ENCODE measurements around the gene PDE11A.
"Not testable (repeated sequence)": the region's sequence is repeated elsewhere in the genome, so short reads cannot be mapped to it uniquely, and the experiment has no call there.

The PDE11A gene

DNA sequence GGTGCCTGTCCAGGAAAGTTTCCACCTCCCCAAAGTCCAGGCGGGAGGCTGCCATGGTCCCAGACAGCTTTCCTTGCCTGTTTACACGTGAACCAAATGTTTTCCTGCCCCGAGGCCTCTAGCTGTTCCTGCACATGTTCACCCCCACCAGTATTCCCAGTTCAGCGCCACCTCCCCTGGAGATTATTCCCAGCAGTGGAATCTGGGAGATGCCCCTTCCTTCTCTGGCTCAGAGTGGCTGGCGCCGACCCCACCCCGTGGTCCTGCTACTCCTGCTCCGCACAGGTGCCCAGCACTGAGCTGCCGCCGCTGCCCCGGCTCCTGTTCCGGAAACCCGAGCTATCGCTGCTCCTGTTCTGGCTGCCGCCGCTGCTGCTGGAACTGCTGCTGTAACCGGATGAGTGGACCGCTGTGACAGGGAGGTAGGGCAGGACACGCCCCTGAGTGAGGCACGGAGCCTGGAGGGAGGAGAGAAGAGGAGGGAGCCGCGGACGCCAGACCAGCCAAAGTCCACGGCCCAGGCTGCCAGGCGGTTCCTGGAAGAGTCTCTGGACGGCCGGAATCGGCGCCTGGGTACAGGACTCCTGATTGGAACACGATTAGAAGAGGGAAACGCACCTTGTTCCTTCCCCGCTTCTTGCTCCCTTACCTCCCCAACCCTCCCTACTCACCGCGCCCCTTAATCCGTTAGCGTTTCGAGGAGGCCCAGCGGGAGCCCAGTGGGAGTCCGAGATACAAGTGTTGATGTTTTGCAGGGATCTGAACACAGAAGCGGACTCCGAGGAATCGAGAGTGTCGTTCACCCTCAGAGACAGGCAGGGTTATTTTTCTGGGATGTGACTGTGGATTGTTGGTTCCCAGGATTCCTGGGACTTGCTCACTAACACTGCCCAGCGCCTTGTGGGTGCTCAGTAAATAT, at the start of gene PDE11A:
PDE11A (minus strand) TSS at position 395 of the 919 bp plus-strand sequence; CDS start at position 55, 340 bp downstream.
- DNase-seq (ENCODE audit: low read depth), result no peak

DNA sequence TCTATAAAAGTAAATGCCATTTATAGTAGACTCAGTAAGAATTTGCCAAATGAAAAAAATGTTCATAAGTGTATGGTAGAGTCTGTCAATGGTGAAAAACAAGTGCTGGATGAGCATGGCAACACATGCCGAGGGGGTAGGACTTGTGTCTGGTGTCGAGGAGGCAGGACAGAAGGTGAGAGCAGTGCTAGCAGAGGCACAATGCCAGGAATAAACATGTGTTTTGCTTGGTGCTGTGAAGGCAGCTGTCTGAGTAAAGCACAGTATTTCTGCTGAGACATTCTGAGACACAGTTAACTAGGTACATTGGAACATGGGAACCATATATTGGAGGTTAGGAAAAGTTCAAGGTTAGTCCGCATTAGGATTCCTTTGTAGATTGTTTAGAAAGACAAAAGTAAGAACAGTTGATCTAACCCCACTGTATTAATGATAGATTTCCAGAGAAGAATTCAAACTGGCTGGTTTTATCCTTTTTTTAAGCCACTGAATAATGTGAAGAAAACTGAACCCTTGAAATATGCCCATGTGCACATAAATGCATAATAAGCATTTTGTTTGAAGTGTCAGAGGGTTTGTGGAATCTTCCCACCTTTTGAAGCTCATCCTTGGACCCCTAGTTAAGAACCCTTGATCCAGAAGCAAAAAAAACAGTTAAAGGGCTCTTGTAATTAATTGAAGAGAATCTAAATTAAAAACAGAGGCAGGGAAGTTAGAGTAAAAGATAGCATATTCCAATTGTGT, 46.8 kb upstream of the PDE11A start:
- no peak for DNase-seq (ENCODE audit: low read depth)

DNA sequence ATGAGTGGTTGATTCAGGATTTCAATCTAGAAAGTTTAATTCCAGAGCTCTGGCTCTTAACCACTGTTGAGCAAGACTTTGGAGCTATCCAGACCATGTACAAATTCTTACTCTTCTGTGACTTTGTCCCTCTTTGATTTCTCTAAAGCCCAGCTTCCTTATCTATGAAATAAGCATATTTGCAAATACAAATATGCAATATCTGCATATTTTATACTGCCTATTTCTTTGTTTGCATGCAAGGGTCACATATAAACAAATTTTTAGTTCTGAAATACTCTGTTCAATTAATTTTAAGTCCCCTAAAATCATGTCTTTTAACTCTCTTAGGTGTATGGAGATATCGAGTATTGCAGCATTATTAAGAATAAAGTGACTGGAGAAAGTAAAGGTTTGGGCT, 45.1 kb upstream of the PDE11A start:
- no peak for DNase-seq (ENCODE audit: low read depth)

DNA sequence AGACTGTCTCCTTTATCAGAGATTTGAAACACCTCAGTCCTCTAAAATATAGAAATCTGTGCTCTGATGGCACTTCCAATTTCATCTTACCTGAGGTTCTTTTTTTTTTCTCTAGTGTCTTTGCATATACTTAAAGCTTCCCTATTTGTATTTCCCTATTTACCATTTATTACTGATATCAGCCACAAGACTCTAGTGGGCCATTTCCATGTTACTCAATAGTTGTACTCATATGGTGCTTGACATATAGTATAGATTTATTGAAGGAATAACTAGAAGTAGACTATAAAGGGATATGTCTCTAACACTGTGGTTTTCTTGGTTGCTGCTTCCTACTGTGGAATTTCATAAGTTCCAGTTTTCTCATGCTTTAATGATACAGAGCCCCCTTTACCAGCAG, 42.7 kb upstream of the PDE11A start:
- no peak for DNase-seq (ENCODE audit: low read depth)

DNA sequence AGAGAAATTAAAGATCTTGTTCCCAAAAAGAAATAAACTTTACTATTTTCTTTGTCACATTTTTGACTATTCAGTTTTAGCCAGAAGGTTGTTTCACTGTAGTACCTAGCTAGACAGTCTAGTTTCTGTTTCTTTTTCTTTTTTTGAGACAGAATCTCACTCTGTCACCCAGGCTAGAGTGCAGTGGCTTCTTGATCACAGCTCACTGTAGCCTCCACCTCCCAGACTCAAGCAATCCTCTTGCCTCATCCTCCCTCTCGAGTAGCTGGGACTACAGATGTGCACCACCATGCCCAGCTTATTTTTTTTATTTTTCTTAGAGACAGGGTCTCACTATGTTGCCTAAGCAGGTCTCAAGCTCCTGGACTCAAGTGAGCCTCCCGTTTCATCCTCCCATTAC, 41.9 kb upstream of the PDE11A start:
- no peak for DNase-seq (ENCODE audit: low read depth)

DNA sequence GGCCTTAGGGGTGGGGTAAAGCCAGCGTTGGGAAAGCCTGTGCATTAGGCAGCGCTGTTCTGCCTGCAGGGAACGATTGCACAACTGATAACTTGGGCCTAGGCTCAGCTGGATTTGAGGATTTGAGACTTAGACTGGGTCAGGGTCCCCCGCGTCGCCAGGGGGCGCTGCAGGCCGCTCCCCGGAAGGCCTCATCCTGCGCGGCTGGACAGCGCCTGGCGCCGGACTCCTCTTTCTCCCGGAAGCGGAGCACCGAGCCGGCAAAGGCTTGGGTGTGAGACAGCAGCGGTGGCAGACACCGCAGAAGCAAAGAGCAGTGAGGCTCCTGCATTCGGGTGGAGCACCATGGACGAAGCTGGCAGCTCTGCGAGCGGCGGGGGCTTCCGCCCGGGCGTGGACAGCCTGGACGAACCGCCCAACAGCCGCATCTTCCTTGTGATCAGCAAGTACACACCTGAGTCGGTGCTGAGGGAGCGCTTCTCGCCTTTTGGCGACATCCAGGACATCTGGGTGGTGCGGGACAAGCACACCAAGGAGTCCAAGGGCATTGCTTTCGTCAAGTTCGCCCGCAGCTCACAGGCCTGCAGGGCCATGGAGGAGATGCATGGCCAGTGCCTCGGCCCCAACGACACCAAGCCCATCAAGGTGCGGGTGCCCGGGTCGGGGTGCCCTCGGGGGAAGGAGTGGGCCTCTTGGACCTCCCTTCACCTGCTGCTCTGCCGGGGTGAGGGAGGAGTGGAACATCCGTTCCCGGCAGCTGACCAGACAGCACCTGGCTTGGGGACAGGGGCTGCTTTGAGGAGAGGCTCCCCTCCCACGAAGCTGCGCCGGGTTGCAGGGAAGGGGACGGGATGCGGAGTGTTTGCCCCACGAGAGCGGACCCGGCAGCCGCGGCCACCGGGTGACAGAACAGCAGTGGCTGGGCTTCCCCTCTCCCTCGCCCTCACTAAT, 39.9 kb upstream of the PDE11A start, which contains the start of gene RBM45:
RBM45 (plus strand) TSS at position 236 of the 951 bp plus-strand sequence; CDS start at position 346, 110 bp downstream.
- DNase-seq (ENCODE audit: low read depth), result peak; percentile 80

DNA sequence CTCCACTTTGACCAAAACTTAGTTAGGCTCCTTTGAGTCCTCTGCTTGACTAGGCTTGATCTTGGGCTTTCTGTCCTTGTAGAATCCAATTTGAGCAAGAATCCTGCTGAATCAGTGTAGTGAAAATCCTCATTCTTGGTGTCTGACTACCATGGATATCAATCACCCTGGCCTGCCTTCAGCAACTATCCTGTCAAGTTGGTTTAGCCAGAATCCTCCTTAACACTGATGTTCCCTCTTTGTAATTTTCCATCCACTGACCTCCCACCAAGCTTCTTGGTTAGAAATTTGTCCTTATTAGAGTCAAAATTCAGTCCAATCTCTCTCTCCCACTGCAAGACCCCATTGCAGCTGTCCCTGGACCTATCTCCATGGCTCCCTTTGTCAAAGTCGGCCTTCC, 39.2 kb upstream of the PDE11A start:
- no peak for DNase-seq (ENCODE audit: low read depth)

DNA sequence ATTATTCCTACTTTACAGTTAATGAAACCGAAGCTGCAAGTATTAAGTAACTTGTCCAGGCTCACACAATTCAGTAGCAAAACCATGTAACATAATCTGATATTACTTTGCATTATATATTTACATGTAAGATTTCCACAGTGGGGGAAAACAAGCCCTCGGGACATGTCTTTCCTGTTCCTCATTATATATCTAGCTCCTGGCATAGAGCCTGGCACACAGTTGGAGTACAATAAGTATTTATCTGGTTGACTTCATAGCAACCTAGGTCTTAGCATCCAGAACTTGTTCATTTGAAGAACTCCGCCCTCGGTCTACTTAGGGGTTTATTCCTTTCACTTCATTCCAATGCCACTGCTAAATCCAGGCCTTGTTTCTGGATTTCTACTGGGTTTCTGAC, 38.1 kb upstream of the PDE11A start:
- no peak for DNase-seq (ENCODE audit: low read depth)

DNA sequence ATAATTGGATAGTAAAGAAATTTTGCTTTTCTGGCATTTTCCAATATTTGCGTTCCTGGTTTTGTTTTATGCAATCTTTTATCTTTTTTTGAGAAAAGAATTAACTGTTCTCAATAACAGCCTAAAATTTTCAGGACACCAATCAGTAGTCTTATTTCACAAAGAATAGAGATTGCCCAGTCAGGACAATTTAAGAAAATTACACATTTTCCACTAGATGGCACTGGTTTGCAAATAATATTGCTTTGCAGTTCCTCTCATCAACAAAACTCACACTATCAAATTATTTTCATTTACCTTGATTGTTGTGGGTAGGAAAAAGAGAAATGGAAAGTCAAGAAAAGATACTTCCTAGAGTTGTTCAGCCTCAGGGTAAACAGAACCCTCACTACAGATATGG, 37.2 kb upstream of the PDE11A start:
- no peak for DNase-seq (ENCODE audit: low read depth)

DNA sequence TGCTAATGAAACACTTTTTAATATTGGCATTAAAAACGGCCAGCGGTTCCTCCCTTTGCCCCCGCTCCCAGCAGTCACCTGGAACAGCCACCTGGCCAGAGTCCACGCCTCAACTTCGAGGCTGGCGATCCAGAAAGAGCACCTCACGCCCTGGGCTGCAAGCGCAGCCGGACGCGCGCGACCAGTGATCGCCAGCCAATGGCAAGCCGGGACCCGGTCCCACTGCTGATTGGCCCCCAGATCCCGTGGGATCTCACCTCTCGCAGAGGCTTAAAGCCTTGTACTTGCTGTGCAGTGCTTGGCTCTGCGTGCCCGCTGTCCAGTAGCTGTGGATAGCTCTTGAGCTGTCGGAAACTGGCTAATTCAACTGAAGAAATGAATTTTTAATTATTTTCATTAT, 35.6 kb upstream of the PDE11A start:
- no peak for DNase-seq (ENCODE audit: low read depth)

DNA sequence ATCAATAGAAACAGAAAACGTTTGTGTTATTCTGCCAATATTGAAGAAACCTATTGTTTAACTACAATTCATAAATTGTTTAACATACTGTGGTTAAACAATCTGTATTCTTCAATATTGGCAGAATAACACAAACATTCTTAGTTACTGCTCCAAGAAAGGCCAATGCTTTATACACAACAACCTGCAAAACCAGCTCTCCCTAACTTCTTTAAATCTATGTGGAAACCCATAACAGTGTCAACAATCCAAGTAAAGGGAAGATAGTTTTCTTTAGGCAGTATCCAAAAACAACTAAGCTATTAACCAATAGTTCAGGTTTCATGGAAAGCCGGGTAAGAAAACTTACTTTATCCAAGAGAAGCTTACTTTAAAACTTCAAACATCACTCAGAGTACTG, 33.5 kb upstream of the PDE11A start:
- no peak for DNase-seq (ENCODE audit: low read depth)

DNA sequence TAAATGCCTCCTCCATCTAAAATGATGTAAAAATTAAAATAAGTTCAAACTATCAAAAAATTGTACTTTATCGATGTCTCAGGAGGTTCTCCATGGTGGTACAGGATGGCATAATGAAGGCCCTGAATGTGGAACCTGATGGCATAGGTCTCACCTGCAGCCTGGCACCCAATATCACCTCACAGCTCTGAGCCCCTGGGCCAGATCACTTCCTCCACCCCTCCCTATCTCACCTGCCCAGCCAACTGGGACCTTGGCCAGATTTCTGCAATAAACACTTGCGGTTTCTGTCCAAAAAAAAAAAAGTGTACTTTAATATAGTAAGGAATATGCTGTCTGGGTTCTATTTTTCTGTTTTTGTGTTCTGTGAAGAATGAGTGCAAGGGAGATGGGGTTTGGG, 33.0 kb upstream of the PDE11A start:
- no peak for DNase-seq (ENCODE audit: low read depth)

DNA sequence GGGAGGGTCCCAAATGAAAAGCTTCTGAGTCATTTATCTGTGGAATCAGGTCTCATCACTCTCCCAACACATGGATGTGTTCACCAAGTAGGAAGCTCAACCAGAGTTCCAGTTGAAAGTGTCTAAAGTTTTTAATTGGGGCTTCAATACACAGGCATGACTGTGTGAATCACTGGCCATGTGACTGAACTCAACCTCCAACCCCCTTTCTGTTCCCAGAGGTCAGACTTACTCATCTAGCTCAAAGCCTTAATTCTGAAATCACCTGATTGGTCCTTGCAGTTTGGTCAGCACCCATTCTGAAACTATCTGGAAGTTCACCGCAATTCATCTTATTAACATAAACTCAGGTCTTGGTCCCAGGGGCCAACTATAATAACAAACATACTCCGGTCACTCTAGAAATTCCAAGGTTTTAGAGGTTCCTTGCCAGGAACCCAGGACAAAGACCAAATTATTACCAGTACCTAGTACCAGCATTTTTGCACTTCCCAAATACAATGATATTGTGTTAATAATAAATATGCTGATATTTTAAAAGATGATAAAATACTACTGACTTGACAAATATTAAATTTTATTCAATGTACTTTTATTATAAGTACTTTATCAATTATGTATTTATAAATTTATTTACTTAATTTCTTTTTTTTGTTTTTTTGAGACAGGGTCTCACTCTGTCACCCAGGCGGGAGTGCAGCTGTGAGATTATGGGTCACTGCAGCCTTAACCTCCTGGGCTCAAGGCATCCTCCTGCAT, 28.9 kb upstream of the PDE11A start:
- no peak for DNase-seq (ENCODE audit: low read depth)

DNA sequence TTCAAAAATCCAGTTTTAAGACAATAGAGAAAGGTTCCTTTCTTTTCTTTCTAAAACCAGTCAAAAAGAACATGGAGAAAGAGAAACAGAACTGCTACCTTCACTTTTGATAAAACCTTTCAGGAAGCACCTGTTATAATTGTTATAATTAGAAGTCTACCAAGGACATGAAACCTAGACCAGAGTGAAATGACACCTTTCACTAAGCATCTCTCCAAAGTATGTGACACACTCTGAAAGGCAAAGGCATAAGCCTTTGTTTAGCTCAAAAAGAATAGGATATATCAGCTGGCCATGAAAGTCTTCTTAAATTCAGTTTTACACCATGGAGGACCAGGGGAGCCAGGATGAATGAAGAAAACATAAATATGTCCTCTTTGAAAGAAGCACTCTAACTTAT, 20.9 kb upstream of the PDE11A start:
- DNase-seq (ENCODE audit: low read depth), result no peak

DNA sequence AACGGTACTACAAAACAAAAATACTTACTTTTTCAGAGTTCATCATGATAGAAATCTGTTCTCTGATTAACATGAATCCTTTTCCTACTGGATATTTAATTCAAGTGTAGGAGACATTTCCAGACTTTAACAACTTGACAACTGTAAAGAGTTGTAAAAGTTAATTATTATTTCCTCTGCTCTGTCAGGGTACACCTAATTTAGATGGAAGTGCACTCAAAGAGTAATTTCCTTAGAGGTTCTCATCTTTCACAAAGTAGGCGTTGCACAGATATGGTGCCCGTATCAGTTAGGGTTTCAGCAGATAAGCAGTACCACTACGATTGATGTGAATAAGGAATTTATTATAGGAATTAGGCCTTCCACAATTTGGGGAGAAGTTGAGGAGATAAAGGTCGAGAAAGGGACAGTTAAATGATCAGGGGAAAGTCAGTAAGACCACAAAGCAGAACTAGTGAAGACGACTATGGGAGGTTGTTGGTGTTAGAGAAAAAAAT, 16.2 kb upstream of the PDE11A start:
- DNase-seq (ENCODE audit: low read depth), result no peak

DNA sequence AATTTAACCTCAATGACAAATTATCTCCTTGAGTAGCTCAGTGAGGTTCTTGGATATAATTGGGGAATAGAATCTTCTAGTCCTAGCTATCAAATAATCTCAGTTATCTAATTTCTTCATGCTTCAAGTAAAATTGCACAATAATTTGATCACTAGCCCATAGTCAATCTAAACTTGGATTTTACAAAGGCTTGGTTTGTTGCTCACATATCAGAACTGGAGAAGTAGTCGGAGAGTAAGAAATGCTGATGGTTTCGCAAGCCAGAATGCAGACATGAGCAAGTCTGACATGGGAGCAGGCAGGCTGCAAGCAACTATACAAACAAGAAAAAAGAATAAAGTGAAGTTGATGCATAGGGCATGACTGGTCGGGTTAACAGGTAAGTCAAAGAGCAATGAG, 11.7 kb upstream of the PDE11A start:
- no peak for DNase-seq (ENCODE audit: low read depth)

DNA sequence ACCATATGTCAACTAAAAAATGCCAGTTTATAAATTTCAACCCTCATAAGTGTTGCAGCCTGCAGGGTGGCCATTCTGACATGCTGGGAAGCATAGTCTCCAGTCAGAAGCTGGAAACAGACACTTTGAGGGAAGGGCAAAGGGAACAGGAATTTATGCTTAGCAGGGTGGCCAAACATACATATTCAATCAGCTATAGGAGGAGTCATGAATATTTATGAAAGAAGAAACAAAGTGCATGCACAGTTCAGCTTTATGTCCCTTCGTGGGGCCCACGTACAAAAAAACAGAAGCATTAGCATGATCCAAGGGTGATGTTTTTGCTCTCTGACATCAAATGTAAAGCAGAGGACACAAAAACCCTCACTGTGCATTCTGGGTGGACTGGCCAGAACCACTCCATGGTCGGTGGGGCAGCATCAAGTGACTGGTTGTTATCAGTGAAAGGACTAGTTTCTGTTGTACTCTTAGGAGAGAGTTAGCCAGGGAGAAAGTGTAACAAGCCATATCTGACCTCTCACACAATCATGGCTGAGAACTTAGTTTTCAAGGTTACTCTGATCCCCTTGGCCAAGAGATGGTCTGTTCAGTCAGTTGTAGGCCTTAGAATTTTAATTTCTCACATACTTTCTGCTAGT, 9.9 kb upstream of the PDE11A start:
- DNase-seq (ENCODE audit: low read depth), result no peak

DNA sequence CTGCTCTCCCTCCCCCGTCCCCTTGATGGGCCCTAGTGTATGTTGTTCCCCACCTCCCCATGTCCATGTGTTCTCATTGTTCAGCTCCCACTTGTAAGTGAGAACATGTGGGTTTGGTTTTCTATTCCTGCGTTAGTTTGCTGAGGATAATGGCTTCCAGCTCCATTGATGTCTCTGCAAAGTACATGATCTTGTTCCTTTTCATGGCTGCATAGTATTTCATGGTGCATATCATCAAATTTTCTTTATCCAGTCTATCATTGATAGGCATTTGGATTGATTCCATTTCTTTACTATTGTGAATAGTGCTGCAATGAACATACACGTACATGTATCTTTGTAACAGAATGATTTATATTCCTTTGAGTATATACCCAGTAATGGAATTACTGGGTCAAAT, 6.7 kb upstream of the PDE11A start:
- not testable (repeated sequence) for DNase-seq (ENCODE audit: low read depth)

DNA sequence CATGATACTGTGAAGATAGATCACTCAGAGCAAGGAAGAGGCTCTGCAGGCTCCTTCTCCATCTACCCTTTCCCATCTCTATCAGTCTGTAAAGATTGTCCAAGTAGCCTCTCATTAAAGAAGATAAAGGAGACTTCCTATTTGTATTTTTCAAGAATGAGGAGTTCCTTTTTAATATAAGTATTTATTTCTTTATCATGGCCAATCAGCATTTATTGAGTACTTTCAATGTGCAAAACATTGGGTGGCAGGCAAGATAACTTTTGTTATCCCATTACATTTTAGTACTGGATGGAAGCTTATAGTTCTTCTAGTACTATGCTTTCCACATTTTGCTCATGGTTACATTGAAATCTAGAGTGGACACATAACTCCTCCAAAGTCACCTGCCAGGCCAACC, 3.6 kb upstream of the PDE11A start:
- DNase-seq (ENCODE audit: low read depth), result no peak

DNA sequence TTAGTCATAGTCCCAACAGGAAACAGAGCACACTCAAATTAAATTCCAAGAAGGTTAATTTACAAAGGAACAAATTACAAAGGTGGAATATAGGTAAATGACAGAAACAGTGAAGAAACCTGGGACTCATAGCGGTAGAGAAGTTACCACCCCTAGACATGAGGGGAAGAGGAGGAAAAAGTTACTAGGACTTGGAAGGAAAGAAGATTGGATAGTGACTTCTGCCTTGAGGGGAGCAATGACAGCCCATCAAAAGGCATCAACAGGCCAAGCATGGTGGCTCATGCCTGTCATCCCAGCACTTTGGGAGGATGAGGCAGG, 2.4 kb upstream of the PDE11A start:
- DNase-seq (ENCODE audit: low read depth), result no peak
